ENCODE results near the gene SAMD4A. TPM values are rescaled to one million over a fixed set of nuclear protein-coding genes. Genes with fewer than 3 reads are reported as not detected.
A peak's percentile ranks its signal among the peaks of the same experiment; 100 is the strongest.

SAMD4A gene
- total RNA-seq, 1 donor from 2014 or later = 52.2 TPM

DNA sequence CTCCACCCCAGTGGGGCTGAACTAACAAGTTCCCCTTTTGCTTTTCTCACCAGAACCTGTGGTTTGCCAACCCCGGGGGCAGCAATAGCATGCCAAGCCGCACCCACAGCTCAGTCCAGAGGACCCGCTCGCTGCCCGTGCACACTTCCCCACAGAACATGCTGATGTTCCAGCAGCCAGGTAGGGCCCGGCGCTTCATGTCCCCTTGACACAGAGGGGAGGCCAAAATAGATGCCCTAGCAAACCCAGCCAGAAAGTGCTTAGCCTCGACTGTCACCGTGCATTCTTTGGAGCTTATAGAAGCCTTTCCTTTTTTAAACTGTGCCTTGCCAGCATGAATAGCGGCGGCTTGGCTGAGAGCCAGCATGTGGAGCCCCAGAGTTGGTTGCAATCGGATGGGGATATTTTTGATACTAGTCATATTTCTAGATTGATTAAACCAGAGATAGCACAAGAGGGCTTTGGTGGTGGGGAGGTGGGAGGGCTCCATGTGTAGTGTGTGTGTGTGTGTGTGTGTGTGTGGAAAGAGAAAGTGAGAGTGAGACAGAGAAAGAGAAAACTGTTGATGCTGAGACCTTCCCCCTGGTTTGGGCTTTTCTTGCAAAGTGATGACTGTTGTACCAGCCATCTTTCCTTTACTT lies 209.6 kb downstream of the SAMD4A start:
- Histone ChIP-seq H3K4me1 (ENCODE audit: control insufficient read depth in 3 of 3, insufficient read depth in 3 of 3, low read length in 3 of 3) (peaks cover 69 to 73% (median 70%) of the 10 kb centered on the region in 3 donors), H3K36me3 (ENCODE audit: control insufficient read depth in 3 of 3, insufficient read depth in 3 of 3, low read length in 3 of 3) (peaks cover 25 to 43% (median 29%) of the 10 kb centered on the region in 3 donors), H3K9ac (ENCODE audit: low read depth in 1 of 3, low read length in 3 of 3) (peak overlapping the region in 2 of 3 donors; percentile 48 to 76), H3K27me3 (ENCODE audit: control insufficient read depth in 3 of 3, insufficient read depth in 3 of 3, low read length in 3 of 3) (no peaks in the 10 kb centered on the region), H3K4me3 (ENCODE audit: low read length in 3 of 3) (peak overlapping the region in 1 of 3 donors; percentile 35), H3K9me3 (ENCODE audit: control insufficient read depth in 3 of 3, low read length in 3 of 3) (no peaks in the 10 kb centered on the region), H3K27ac (ENCODE audit: low read depth, low read length) (peak overlapping the region; percentile 95)

DNA sequence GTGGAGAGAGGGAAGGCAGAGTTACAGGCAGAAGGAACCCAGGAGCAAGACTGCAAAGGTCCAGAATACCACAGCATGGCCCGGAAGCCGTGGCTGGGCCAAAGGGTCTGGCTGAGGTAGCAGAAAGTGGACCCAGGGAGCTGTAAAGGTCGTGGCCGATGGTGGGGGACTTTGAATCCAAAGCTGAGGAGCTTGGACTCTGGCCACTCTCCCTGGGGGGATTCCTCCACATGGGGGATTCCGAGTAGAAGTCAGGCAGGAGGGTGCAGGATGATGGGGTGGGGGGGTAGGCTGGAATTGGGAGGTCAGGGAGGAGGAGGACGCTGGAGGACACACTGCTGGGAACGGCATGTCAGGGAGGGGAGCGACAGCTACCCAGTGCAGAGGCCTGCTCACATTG lies 210.5 kb downstream of the SAMD4A start:
- Histone ChIP-seq H3K4me3 (ENCODE audit: low read length in 3 of 3) (no peak overlapping the region), H3K4me1 (ENCODE audit: control insufficient read depth in 3 of 3, insufficient read depth in 3 of 3, low read length in 3 of 3) (peaks cover 60 to 64% (median 62%) of the 10 kb centered on the region in 3 donors), H3K27me3 (ENCODE audit: control insufficient read depth in 3 of 3, insufficient read depth in 3 of 3, low read length in 3 of 3) (no peaks in the 10 kb centered on the region), H3K36me3 (ENCODE audit: control insufficient read depth in 3 of 3, insufficient read depth in 3 of 3, low read length in 3 of 3) (peaks cover 27 to 46% (median 34%) of the 10 kb centered on the region in 3 donors), H3K9ac (ENCODE audit: low read depth in 1 of 3, low read length in 3 of 3) (peak overlapping the region in 2 of 3 donors; percentile 24 to 76), H3K9me3 (ENCODE audit: control insufficient read depth in 3 of 3, low read length in 3 of 3) (no peaks in the 10 kb centered on the region), H3K27ac (ENCODE audit: low read depth, low read length) (peak overlapping the region; percentile 95)

DNA sequence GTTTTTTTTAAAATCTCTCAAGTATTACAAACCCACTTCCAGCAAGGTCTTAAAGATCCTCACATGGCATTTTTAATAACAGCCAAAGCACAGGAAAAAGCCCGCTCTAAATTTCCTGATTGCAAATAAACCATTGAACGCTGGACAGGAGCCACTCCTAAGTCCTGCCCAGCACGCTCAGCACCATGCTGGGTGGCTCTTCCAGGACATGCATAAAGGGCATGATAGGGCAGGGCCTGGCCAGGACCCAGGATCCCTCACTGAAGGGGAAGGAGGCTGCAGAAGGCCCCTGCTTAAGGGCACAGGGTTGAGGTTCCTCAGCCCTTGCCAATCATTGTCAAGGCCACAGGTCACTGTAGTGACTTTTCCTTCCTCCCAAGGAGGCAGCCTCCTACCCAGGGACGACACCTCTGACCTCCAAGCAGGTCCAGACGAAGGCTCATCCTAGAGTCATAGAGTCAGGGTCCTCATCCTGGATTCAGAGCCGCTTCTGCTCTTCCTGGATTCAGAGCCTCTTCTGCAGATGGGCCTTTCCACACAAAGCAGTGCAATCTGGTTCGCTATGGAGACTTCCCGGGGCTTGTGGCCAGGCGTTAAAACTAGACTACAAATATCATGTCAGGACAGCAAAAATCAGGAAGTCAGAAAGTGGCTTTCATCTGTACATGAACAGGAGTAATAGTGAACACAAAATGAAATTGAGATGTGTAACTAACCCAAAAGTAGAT lies 211.9 kb downstream of the SAMD4A start:
- H3K4me1 ChIP-seq (ENCODE audit: control insufficient read depth in 3 of 3, insufficient read depth in 3 of 3, low read length in 3 of 3) = peaks cover 52 to 58% (median 56%) of the 10 kb centered on the region in 3 donors
- peak overlapping the region in 2 of 3 donors; percentile 38 to 51 for H3K9ac ChIP-seq (ENCODE audit: low read depth in 1 of 3, low read length in 3 of 3)
- H3K36me3 ChIP-seq (ENCODE audit: control insufficient read depth in 3 of 3, insufficient read depth in 3 of 3, low read length in 3 of 3) = peaks cover 31 to 51% (median 34%) of the 10 kb centered on the region in 3 donors
- no peak overlapping the region for H3K27ac ChIP-seq (ENCODE audit: low read depth, low read length)
- no peaks in the 10 kb centered on the region for H3K9me3 ChIP-seq (ENCODE audit: control insufficient read depth in 3 of 3, low read length in 3 of 3)
- no peak overlapping the region for H3K4me3 ChIP-seq (ENCODE audit: low read length in 3 of 3)
- no peaks in the 10 kb centered on the region for H3K27me3 ChIP-seq (ENCODE audit: control insufficient read depth in 3 of 3, insufficient read depth in 3 of 3, low read length in 3 of 3)

DNA sequence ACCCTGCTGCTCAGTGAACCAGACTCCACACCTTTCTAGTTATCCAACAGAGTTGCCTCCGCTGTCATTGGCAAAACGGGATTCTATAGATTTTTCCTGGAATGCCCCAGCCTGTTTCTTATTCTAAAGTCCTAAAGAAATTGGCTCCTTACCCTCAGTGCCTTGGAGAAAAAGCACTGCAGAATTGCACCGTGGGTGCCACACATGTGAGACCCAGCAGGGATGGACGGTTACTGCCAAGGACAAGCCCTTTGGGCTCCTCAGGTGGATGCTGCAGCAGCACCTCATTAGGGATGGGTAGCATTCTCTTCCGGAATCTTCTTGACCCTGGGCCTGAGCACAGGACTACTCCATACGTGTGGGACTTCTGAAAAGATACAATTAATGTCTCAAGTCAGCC lies 214.2 kb downstream of the SAMD4A start:
- no peak overlapping the region for H3K27ac ChIP-seq (ENCODE audit: low read depth, low read length)
- peaks cover 25 to 47% (median 37%) of the 10 kb centered on the region in 3 donors for H3K36me3 ChIP-seq (ENCODE audit: control insufficient read depth in 3 of 3, insufficient read depth in 3 of 3, low read length in 3 of 3)
- H3K27me3 ChIP-seq (ENCODE audit: control insufficient read depth in 3 of 3, insufficient read depth in 3 of 3, low read length in 3 of 3) = no peaks in the 10 kb centered on the region
- no peak overlapping the region for H3K4me3 ChIP-seq (ENCODE audit: low read length in 3 of 3)
- no peaks in the 10 kb centered on the region for H3K9me3 ChIP-seq (ENCODE audit: control insufficient read depth in 3 of 3, low read length in 3 of 3)
- H3K4me1 ChIP-seq (ENCODE audit: control insufficient read depth in 3 of 3, insufficient read depth in 3 of 3, low read length in 3 of 3) = peaks cover 53 to 59% (median 57%) of the 10 kb centered on the region in 3 donors
- H3K9ac ChIP-seq (ENCODE audit: low read depth in 1 of 3, low read length in 3 of 3) = no peak overlapping the region

DNA sequence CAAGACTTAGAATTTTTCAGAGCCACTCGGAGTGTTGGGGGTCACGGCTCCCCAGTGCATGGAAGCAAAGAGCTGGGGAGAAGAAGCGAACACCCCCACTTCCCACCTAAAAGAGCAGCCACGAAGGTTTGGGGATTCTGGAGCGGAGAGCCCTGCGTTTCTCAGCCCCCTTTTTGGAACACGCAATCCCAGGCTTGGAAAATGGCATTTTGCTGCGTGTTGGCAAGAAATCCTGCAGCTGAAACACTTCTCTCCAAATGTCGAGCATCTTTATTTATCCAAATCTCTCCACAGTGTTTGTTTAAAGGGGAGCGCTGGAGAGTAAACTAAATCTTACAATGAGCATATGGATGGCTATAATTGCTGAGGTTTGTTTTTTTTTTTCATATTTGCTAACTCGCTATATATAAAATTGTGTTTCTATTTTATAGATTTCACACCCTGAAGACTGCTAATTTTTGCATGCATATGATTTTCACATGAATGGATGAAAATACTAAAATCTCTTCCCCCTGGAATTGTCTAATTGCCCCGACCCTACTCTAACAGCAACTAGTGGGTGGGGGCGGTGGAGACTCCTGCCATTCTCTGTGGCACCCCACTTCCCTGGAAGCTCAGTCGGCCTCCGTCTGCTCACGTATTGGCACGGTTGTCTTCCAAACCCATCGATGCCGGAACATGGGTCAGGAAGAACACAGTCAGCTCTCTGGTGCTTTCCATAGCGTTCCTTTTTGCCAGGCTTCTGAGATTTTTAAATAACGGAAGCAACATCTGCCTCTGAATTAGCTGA lies 215.2 kb downstream of the SAMD4A start:
- peak overlapping the region; percentile 98 for H3K27ac ChIP-seq (ENCODE audit: low read depth, low read length)
- H3K36me3 ChIP-seq (ENCODE audit: control insufficient read depth in 3 of 3, insufficient read depth in 3 of 3, low read length in 3 of 3) = peaks cover 26 to 47% (median 39%) of the 10 kb centered on the region in 3 donors
- H3K9ac ChIP-seq (ENCODE audit: low read depth in 1 of 3, low read length in 3 of 3) = no peak overlapping the region
- H3K9me3 ChIP-seq (ENCODE audit: control insufficient read depth in 3 of 3, low read length in 3 of 3) = no peaks in the 10 kb centered on the region
- H3K4me3 ChIP-seq (ENCODE audit: low read length in 3 of 3) = no peak overlapping the region
- peaks cover 54 to 58% (median 57%) of the 10 kb centered on the region in 3 donors for H3K4me1 ChIP-seq (ENCODE audit: control insufficient read depth in 3 of 3, insufficient read depth in 3 of 3, low read length in 3 of 3)
- no peaks in the 10 kb centered on the region for H3K27me3 ChIP-seq (ENCODE audit: control insufficient read depth in 3 of 3, insufficient read depth in 3 of 3, low read length in 3 of 3)

DNA sequence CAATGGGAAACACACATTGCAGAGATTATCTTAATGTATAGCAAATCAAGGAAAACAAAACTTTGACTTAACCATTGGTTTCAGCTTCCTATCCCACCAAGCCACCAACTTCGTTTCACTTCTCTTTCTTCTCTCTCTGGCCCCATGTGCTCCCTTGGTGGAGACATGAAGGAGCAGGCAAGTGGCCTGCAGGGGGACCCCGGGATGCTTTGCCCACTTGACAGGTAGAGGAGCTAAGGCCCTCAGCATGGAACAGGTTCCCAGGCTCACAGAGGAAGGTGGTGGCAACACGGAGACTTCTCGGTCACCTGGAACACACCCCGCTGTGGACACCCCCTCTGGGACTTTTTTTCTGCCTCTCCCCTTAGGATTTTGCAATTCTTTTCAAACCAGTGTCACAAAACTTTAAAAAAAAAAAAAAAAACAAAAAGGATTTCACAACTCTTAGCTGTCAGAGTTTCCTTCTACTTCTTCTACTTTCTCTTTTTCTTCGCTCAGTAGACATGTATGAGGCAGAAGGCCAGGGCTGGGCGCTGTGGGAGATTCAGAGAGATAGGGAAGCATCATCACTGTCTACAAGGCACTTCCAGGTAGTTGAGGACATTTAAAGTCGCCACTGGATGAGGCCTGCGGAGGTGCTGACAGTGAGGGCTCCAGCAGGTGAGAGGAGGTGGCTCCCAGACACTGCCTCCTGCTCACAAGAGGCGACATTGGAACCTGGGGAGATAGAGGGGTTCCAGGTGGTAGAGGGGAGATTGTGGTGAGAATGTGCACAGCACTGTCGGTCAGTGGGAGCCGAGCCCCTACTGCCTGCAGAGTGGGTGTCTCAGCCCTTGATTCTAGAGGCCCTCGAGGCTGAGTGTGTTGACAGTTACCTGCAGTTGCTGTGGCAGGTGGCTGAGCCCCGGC lies 216.1 kb downstream of the SAMD4A start:
- Histone ChIP-seq H3K9ac (ENCODE audit: low read depth in 1 of 3, low read length in 3 of 3) (peak overlapping the region; percentile 21 to 79 (median 61)), H3K27ac (ENCODE audit: low read depth, low read length) (peak overlapping the region; percentile 98), H3K4me1 (ENCODE audit: control insufficient read depth in 3 of 3, insufficient read depth in 3 of 3, low read length in 3 of 3) (peaks cover 57 to 60% (median 60%) of the 10 kb centered on the region in 3 donors)

DNA sequence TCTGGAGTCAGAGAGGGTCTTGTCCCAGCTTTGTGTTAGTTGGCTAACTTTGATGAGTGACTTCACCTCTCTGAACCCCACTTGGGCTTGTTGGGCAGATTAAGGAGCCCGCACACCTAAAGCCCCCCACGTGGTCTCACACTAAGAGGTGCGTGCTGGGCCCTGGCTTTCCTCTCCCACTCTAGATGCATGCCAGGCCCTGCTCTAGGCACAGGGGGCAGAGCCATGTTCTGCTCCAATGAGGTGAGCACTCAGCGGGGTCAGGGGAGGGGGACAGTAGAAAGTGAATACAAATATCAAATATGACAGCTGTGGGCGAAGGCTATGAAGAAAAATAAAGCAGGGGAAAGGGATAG lies 216.7 kb downstream of the SAMD4A start:
- no peak overlapping the region for H3K4me3 ChIP-seq (ENCODE audit: low read length in 3 of 3)
- H3K9me3 ChIP-seq (ENCODE audit: control insufficient read depth in 3 of 3, low read length in 3 of 3) = no peaks in the 10 kb centered on the region
- no peaks in the 10 kb centered on the region for H3K27me3 ChIP-seq (ENCODE audit: control insufficient read depth in 3 of 3, insufficient read depth in 3 of 3, low read length in 3 of 3)
- peak overlapping the region; percentile 98 for H3K27ac ChIP-seq (ENCODE audit: low read depth, low read length)
- peaks cover 30 to 52% (median 51%) of the 10 kb centered on the region in 3 donors for H3K36me3 ChIP-seq (ENCODE audit: control insufficient read depth in 3 of 3, insufficient read depth in 3 of 3, low read length in 3 of 3)
- peaks cover 54 to 57% (median 55%) of the 10 kb centered on the region in 3 donors for H3K4me1 ChIP-seq (ENCODE audit: control insufficient read depth in 3 of 3, insufficient read depth in 3 of 3, low read length in 3 of 3)
- H3K9ac ChIP-seq (ENCODE audit: low read depth in 1 of 3, low read length in 3 of 3) = peak overlapping the region; percentile 26 to 79 (median 61)

More for the DNA sequence above, 216.1 kb downstream of the SAMD4A start:
- Histone ChIP-seq H3K27me3 (ENCODE audit: control insufficient read depth in 3 of 3, insufficient read depth in 3 of 3, low read length in 3 of 3) (no peaks in the 10 kb centered on the region), H3K36me3 (ENCODE audit: control insufficient read depth in 3 of 3, insufficient read depth in 3 of 3, low read length in 3 of 3) (peaks cover 26 to 47% (median 45%) of the 10 kb centered on the region in 3 donors), H3K9me3 (ENCODE audit: control insufficient read depth in 3 of 3, low read length in 3 of 3) (no peaks in the 10 kb centered on the region), H3K4me3 (ENCODE audit: low read length in 3 of 3) (no peak overlapping the region)

DNA sequence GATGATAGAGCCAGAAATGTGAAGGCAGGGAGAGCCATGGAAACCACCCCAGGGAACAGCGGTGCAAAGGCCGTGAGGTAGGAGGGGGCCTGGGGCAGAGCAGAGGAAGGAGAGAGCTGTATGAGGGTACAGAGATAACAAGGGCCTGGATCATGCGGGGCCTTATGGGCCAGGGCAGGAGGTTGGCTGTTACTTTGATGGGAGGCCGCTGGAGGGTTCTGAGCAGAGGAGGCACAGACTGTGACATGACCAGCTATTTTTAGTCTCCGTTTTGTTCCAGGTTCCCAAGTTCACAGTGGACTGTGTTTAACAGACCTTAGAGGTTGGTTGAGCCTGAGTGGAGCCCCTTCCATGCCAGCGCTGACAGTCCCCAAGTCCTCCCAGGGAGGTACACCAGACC lies 217.1 kb downstream of the SAMD4A start:
- peaks cover 33 to 53% (median 51%) of the 10 kb centered on the region in 3 donors for H3K36me3 ChIP-seq (ENCODE audit: control insufficient read depth in 3 of 3, insufficient read depth in 3 of 3, low read length in 3 of 3)
- peak overlapping the region; percentile 98 for H3K27ac ChIP-seq (ENCODE audit: low read depth, low read length)
- peaks cover 49 to 52% (median 52%) of the 10 kb centered on the region in 3 donors for H3K4me1 ChIP-seq (ENCODE audit: control insufficient read depth in 3 of 3, insufficient read depth in 3 of 3, low read length in 3 of 3)
- H3K9me3 ChIP-seq (ENCODE audit: control insufficient read depth in 3 of 3, low read length in 3 of 3) = no peaks in the 10 kb centered on the region
- H3K9ac ChIP-seq (ENCODE audit: low read depth in 1 of 3, low read length in 3 of 3) = peak overlapping the region; percentile 75 to 97 (median 91)
- H3K27me3 ChIP-seq (ENCODE audit: control insufficient read depth in 3 of 3, insufficient read depth in 3 of 3, low read length in 3 of 3) = no peaks in the 10 kb centered on the region
- peak overlapping the region; percentile 63 to 80 (median 65) for H3K4me3 ChIP-seq (ENCODE audit: low read length in 3 of 3)

DNA sequence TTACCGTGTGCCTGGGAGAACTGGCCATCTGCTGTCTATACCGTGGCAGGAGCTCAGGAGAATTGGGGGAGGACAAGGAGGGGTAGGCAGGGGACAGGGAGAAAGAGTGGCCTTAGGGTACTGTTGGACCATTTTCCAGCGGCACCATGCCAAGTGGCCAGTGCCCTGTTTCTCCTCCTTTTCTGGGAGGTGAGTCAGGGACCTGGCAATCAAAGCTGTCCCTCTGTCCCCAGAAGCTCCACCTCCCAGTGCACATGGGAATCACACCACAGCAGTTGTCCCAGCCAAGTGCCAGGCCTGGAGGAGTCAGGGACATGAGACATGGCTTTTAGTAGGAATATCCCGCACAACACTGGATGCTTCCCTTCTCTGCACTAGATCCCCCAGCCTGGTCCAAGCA lies 217.7 kb downstream of the SAMD4A start:
- H3K4me3 ChIP-seq (ENCODE audit: low read length in 3 of 3) = peak overlapping the region; percentile 63 to 80 (median 65)
- peak overlapping the region; percentile 75 to 97 (median 91) for H3K9ac ChIP-seq (ENCODE audit: low read depth in 1 of 3, low read length in 3 of 3)
- H3K4me1 ChIP-seq (ENCODE audit: control insufficient read depth in 3 of 3, insufficient read depth in 3 of 3, low read length in 3 of 3) = peaks cover 49 to 52% (median 52%) of the 10 kb centered on the region in 3 donors
- H3K27ac ChIP-seq (ENCODE audit: low read depth, low read length) = peak overlapping the region; percentile 98
- no peaks in the 10 kb centered on the region for H3K27me3 ChIP-seq (ENCODE audit: control insufficient read depth in 3 of 3, insufficient read depth in 3 of 3, low read length in 3 of 3)
- H3K9me3 ChIP-seq (ENCODE audit: control insufficient read depth in 3 of 3, low read length in 3 of 3) = no peaks in the 10 kb centered on the region
- H3K36me3 ChIP-seq (ENCODE audit: control insufficient read depth in 3 of 3, insufficient read depth in 3 of 3, low read length in 3 of 3) = peaks cover 39 to 56% (median 54%) of the 10 kb centered on the region in 3 donors
